Osteocyte (in vitro differentiated cells): ENCODE data around the gene MRPL11. TPM values are rescaled to one million over a fixed set of nuclear protein-coding genes. Genes with fewer than 3 reads are reported as not detected.
"Not testable (repeated sequence)": the region's sequence is repeated elsewhere in the genome, so short reads cannot be mapped to it uniquely, and the experiment has no call there.

Experiments used
- DNase-seq: peaks from one replicate; pipeline ENCODE4 v3.0.0; 2021; ENCODE audit warnings: mixed read lengths; ENCODE audit not compliant: unreplicated experiment; ENCODE audit errors: extremely low spot score
- H3K27ac Mint-ChIP-seq: one replicate; pipeline ENCODE4 v1.8.0; 2021; ENCODE audit warnings: mild to moderate bottlenecking, mixed read lengths; ENCODE audit not compliant: unreplicated experiment
- H3K27me3 Mint-ChIP-seq: one replicate; pipeline ENCODE4 v1.8.0; 2021; ENCODE audit warnings: mixed read lengths; ENCODE audit not compliant: unreplicated experiment
- H3K36me3 Mint-ChIP-seq: one replicate; pipeline ENCODE4 v1.8.0; 2021; ENCODE audit warnings: mixed read lengths; ENCODE audit not compliant: unreplicated experiment
- H3K4me1 Mint-ChIP-seq: one replicate; pipeline ENCODE4 v1.8.0; 2021; ENCODE audit warnings: mixed read lengths; ENCODE audit not compliant: unreplicated experiment
- H3K4me3 Mint-ChIP-seq: one replicate; pipeline ENCODE4 v1.8.0; 2021; ENCODE audit warnings: mild to moderate bottlenecking, moderate library complexity, mixed read lengths; ENCODE audit not compliant: unreplicated experiment
- H3K9me3 Mint-ChIP-seq: one replicate; pipeline ENCODE4 v1.8.0; 2021; ENCODE audit warnings: mixed read lengths; ENCODE audit not compliant: unreplicated experiment
- CTCF ChIP-seq: fragments of 200-600 bp; sonication (generic); IDR thresholded peaks from 2 replicates; pipeline ENCODE4 v1.5.0; 2021; ENCODE audit warnings: antibody characterized with exemption, mild to moderate bottlenecking, moderate library complexity
- total RNA-seq: library from RNA; stranded (reverse); gene quantifications from 2 replicates; pipeline ENCODE4 v1.2.1, GENCODE V29; 2021

MRPL11 gene
- total RNA-seq, 1 donor from 2014 or later, result 45.4 TPM

- Mint-ChIP-seq H3K9me3 (no peaks in the 10 kb centered on the region), H3K27me3 (peaks cover 60% of the 10 kb centered on the region), H3K4me1 (no peaks in the 10 kb centered on the region), H3K36me3 (no peaks in the 10 kb centered on the region), H3K27ac (no peak overlapping the region), H3K4me3 (no peak overlapping the region)
- TF ChIP-seq CTCF, result no peak
- DNase-seq, result no peak
Observed at GRCh38 chr11:66451663-66452062, 13.0 kb upstream of the MRPL11 start.

GRCh38 chr11:66450560-66450959 lies 11.9 kb upstream of the MRPL11 start:
- no peak for TF ChIP-seq CTCF
- peaks cover 69% of the 10 kb centered on the region for H3K27me3 Mint-ChIP-seq
- H3K36me3 Mint-ChIP-seq, result no peaks in the 10 kb centered on the region
- H3K27ac Mint-ChIP-seq, result no peak overlapping the region
- no peak overlapping the region for H3K4me3 Mint-ChIP-seq
- no peak for DNase-seq
- H3K9me3 Mint-ChIP-seq, result no peaks in the 10 kb centered on the region
- H3K4me1 Mint-ChIP-seq, result no peaks in the 10 kb centered on the region

- no peak for DNase-seq
- H3K27ac Mint-ChIP-seq, result no peak overlapping the region
- H3K27me3 Mint-ChIP-seq, result peaks cover 57% of the 10 kb centered on the region
Observed at GRCh38 chr11:66448523-66448922, 9.9 kb upstream of the MRPL11 start.

GRCh38 chr11:66447012-66447411 lies 8.4 kb upstream of the MRPL11 start:
- H3K9me3 Mint-ChIP-seq, result peaks cover 10% of the 10 kb centered on the region
- H3K27me3 Mint-ChIP-seq, result peaks cover 56% of the 10 kb centered on the region
- no peak overlapping the region for H3K4me3 Mint-ChIP-seq
- no peak for TF ChIP-seq CTCF
- H3K4me1 Mint-ChIP-seq, result no peaks in the 10 kb centered on the region
- no peak overlapping the region for H3K27ac Mint-ChIP-seq
- no peaks in the 10 kb centered on the region for H3K36me3 Mint-ChIP-seq
- DNase-seq, result no peak

More at GRCh38 chr11:66448523-66448922, 9.9 kb upstream of the MRPL11 start:
- no peak overlapping the region for H3K4me3 Mint-ChIP-seq
- peaks cover 4% of the 10 kb centered on the region for H3K9me3 Mint-ChIP-seq
- TF ChIP-seq CTCF, result no peak
- H3K36me3 Mint-ChIP-seq, result no peaks in the 10 kb centered on the region
- no peaks in the 10 kb centered on the region for H3K4me1 Mint-ChIP-seq

GRCh38 chr11:66443602-66444001 lies 5.0 kb upstream of the MRPL11 start:
- Mint-ChIP-seq H3K27ac (no peak overlapping the region), H3K27me3 (peaks cover 27% of the 10 kb centered on the region), H3K9me3 (peaks cover 10% of the 10 kb centered on the region), H3K4me3 (no peak overlapping the region), H3K4me1 (no peaks in the 10 kb centered on the region), H3K36me3 (no peaks in the 10 kb centered on the region)
- TF ChIP-seq CTCF, result no peak
- no peak for DNase-seq

GRCh38 chr11:66440940-66441282 lies 2.3 kb upstream of the MRPL11 start:
- H3K36me3 Mint-ChIP-seq, result not testable (repeated sequence)

GRCh38 chr11:66440101-66440939 lies 1.7 kb upstream of the MRPL11 start:
- not testable (repeated sequence) for H3K27ac Mint-ChIP-seq, H3K9me3 Mint-ChIP-seq, H3K27me3 Mint-ChIP-seq, DNase-seq, H3K4me3 Mint-ChIP-seq
- H3K36me3 Mint-ChIP-seq, result peaks cover 13% of the 10 kb centered on the region
- H3K4me1 Mint-ChIP-seq, result peaks cover 10% of the 10 kb centered on the region

More at GRCh38 chr11:66440940-66441282, 2.3 kb upstream of the MRPL11 start:
- not testable (repeated sequence) for DNase-seq, H3K9me3 Mint-ChIP-seq, H3K27ac Mint-ChIP-seq, H3K4me3 Mint-ChIP-seq
- Mint-ChIP-seq H3K27me3 (peaks cover 10% of the 10 kb centered on the region), H3K4me1 (peaks cover 10% of the 10 kb centered on the region)
